Measurements from ENCODE around the gene ZNF684.

DNA sequence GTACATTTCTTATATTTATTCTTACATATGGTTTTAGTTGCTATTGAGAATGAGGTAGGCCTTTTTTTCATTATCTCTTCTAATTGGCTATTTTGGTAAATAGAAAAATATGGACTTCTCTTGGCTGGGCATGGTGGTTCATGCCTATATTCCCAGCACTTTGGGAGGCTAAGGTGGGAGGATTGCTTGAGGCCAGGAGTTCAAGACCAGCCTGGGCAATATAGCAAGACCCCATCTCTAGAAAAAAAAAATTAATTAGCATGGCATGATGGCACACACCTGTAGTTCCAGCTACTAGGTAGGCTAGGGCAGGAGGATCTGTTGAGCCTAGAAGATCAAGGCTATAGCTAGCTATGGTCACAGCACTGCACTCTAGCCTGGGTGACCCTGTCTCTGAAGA lies 3.2 kb downstream of the ZNF684 start:
- TF ChIP-seq, protein P1, sequence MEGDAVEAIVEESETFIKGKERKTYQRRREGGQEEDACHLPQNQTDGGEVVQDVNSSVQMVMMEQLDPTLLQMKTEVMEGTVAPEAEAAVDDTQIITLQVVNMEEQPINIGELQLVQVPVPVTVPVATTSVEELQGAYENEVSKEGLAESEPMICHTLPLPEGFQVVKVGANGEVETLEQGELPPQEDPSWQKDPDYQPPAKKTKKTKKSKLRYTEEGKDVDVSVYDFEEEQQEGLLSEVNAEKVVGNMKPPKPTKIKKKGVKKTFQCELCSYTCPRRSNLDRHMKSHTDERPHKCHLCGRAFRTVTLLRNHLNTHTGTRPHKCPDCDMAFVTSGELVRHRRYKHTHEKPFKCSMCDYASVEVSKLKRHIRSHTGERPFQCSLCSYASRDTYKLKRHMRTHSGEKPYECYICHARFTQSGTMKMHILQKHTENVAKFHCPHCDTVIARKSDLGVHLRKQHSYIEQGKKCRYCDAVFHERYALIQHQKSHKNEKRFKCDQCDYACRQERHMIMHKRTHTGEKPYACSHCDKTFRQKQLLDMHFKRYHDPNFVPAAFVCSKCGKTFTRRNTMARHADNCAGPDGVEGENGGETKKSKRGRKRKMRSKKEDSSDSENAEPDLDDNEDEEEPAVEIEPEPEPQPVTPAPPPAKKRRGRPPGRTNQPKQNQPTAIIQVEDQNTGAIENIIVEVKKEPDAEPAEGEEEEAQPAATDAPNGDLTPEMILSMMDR (IDR thresholded peaks at IDR 0.05; ENCODE audit: low read length), result no peak
- TF ChIP-seq EZH2 (IDR thresholded peaks at IDR 0.05; ENCODE audit: borderline replicate concordance, low read length), result no peak
